ENCODE data around the gene LRRC17. TPM values are rescaled to one million over a fixed set of nuclear protein-coding genes. Genes with fewer than 3 reads are reported as not detected.

The LRRC17 gene
- total and polyA plus RNA-seq, 9 of the 15 experiments (the other 6 are each of a cell fraction or from before 2014, with no cell fraction given), result 0.03 to 0.18 (median 0.12) TPM; not detected in 5

GRCh38 chr7:102974366-102975236 is 61.8 kb downstream of the LRRC17 start (continued):
- TF ChIP-seq NBN (IDR thresholded peaks at IDR 0.05; ENCODE audit: low read depth) (peak; percentile 81), ZNF143 (CRISPR knock-in tag; IDR thresholded peaks at IDR 0.05) (peak; percentile 19; the same call in 1 of the 2 replicates)

- Histone ChIP-seq H3K9me1 (ENCODE audit: control insufficient read depth, insufficient read depth, low read length) (no peaks in the 10 kb centered on the region), H3K4me2 (ENCODE audit: insufficient read depth, low read length) (peak overlapping the region; percentile 100), H3K9ac (ENCODE audit: insufficient read depth in 1 of 2, low read depth in 2 of 2, low read length in 2 of 2) (peak overlapping the region; percentile 80 to 99), H3K27ac (ENCODE audit: extremely low read depth, low read depth, low read length) (peak overlapping the region; percentile 99), H3K36me3 (ENCODE audit: control insufficient read depth, insufficient read depth, low read length) (peaks cover 51% of the 10 kb centered on the region), H3K4me3 (peak overlapping the region; percentile 82), H4K20me1 (replicated peaks; ENCODE audit: control insufficient read depth, insufficient read depth, low read length) (no peaks in the 10 kb centered on the region), H2AFZ (ENCODE audit: low read depth, low read length) (no peak overlapping the region), H3K4me1 (replicated peaks in 1 of 2; ENCODE audit: control insufficient read depth in 2 of 2, insufficient read depth in 2 of 2, low read length in 2 of 2) (peaks cover 15 to 21% of the 10 kb centered on the region in 2 experiments; a peak in 4 of 5 replicates), H3K79me2 (ENCODE audit: control insufficient read depth, insufficient read depth, low read length) (peaks cover 83% of the 10 kb centered on the region), H3K27me3 (ENCODE audit: control insufficient read depth in 2 of 2, insufficient read depth in 2 of 2, low read length in 2 of 2) (no peaks in the 10 kb centered on the region), H3K9me3 (replicated peaks; ENCODE audit: control insufficient read depth, insufficient read depth, low read depth, low read length) (peaks cover 2% of the 10 kb centered on the region; the same call in 1 of the 2 replicates)
- ATAC-seq (peak; percentile 19), DNase-seq (ENCODE audit: extremely low read depth in 1 of 4, low spot score in 3 of 4) (peak in 2 of 4 experiments; percentile 65 to 72), FAIRE-seq (no peak)
- in situ Hi-C loops (cut with MboI) (no loop called here), intact Hi-C loops (cut with micrococcal nuclease) (loop anchor here (2.0 kb wide), 1 partner anchor 87 kb away; no protein-coding TSS in a partner anchor)
- BruUV-seq (replicated peaks), result no TSS peak
- ChIA-PET CTCF (ENCODE audit: low intra/inter-chr PET ratio) (no interaction called here), POLR2A (interaction anchor here (0.7 to 0.8 kb wide), 2 partner anchors 12 to 147 kb away, joined by 3 to 4 read pairs; no protein-coding TSS in a partner anchor)
- WGBS (ENCODE audit: insufficient coverage, low coverage, missing lambda C conversion rate), result 34% methylated on average over 8 of the region's 8 CpGs
- TF ChIP-seq MGA (IDR thresholded peaks at IDR 0.05) (0 out of 2 replicates have a peak, but pooled peaks have one; percentile 45), NCOR1 (IDR thresholded peaks at IDR 0.05) (no peak), POLR2G (IDR thresholded peaks at IDR 0.05; ENCODE audit: low read depth, low read length) (peak; percentile 63; the same call in 1 of the 2 replicates), HOXB6 (CRISPR knock-in tag; IDR thresholded peaks at IDR 0.05; ENCODE audit: borderline replicate concordance) (no peak), WHSC1 (IDR thresholded peaks at IDR 0.05; ENCODE audit: low read length) (no peak)
These were observed 63.1 kb downstream of the LRRC17 start for GRCh38 chr7:102975854-102976253.
